T-helper 2 cell (primary cell): Measurements from ENCODE around the gene ALG3.

ENCODE experiments used
- DNase-seq, 5 experiments: peaks; one replicate each; pipeline versions ENCODE4 v3.0.0 to v3.0.0-alpha.2; 2012 to 2022

Gene ALG3

DNA sequence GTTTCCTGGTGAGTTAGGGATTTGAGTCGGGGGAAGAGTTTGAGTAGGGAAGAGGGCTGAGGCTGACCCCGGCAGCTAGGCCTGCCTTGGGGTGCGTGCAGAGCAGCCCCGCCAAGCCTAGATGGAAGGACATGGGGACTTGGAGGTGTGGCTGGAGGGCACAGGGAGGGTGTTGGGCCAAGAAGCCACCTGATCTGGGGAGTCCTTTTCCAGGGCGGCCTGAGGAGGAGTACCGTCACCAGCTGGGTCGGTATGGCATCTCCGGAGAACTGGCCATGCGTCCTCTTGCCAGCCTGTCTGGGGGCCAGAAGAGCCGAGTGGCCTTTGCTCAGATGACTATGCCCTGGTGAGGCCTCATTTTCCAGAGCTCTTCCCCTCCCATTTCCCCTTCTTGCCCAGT lies 55.9 kb downstream of the ALG3 start:
- no peak for DNase-seq
